CD4-positive, alpha-beta T cell treated with Interleukin-17A for 4 hours (primary cell): ENCODE measurements around the gene OTUB2.

Experiments used
- DNase-seq: peaks from one replicate; pipeline ENCODE4 v3.0.0-alpha.2; 2020; ENCODE audit warnings: mixed read lengths

The OTUB2 gene

DNA sequence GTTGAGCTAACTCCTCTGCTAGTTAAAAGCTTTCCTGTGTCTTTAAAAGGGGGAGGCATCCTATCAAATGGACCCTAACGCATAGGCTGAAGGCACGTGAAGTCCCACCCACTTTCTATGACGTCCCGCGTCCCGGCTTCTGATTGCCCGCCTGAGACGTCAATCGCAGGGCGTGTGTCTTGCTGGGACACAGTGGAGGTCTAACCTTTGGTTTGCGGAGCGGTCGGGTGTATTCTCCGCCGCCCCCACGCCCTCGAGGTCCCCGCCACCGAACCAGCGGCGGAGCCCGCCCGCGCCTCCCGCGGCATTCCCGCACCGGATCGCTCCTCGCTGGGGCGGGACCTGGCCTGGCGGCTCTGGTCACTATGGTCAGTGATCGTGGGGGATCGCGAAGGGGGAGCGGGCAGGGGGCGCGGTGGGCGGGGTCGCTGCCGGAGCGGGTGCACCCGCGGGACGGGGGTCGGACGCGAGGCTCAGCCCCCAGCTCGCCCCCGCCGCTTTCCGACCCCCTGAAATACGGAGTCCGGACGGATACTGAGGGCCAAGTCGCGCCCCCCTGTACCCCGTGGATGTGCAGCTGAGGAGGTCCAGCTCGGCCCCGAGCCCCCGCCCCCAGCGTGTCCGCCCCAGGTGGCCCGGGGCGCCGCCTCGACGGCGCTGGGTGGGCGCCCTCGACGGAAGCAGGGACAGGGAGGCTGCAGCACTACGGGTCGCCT is at the start of gene OTUB2:
Gene OTUB2, plus strand, starts transcription at position 168 of the 716 bp plus-strand sequence. Its CDS starts 198 bp downstream, at position 366.
- DNase-seq: peak; percentile 96

DNA sequence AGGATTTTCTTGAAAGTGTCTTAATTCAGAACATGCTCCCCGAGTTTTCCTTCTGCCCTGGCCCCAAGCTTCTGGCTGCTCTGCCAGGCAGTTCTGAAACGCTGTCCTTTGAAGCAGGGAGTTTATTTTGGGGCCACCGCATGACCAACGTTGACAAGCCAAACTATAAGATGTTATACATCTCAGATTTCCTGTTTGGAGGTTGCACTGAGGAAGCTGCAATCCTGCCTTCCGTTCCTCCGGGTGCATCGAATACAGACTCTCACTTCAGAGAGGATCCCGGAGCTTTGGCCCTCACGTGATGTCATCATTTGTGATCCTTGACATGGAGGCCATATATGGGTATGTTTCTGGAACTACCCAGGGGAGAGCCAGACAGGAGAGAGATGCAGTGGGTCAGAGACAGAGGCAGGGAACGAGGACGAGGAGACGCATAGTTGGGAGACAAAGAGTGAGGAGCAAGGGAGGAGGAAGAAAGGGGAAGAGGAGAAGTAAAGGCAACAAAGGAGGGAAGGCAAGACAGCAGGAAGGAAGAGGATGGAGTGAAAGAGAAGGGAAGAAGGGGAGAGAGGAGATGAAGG is 49.6 kb upstream of the OTUB2 start, which contains the start of gene ASB2:
Gene ASB2, minus strand, starts transcription at position 94 of the 581 bp plus-strand sequence. CDS start 12,031 bp downstream, outside the sequence.
- DNase-seq: no peak

DNA sequence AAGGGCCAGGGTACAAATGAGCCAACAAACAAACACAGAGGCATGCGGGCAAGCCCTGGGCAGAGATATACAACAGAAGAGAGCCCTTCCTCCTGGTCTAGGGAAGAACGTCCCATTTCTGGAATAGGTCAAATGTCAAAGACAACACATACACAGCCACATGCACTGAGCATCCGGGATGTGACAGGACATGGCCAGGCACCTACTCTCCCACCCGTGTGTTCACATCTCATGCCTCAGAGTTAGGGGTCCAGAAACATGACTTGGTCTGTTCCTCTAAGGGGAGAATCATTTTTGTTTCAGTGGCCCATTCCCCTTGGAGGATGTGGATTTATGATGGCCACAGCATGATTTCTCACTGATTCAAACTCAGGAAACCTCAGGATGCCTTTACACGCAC is 49.0 kb upstream of the OTUB2 start:
- no peak for DNase-seq

DNA sequence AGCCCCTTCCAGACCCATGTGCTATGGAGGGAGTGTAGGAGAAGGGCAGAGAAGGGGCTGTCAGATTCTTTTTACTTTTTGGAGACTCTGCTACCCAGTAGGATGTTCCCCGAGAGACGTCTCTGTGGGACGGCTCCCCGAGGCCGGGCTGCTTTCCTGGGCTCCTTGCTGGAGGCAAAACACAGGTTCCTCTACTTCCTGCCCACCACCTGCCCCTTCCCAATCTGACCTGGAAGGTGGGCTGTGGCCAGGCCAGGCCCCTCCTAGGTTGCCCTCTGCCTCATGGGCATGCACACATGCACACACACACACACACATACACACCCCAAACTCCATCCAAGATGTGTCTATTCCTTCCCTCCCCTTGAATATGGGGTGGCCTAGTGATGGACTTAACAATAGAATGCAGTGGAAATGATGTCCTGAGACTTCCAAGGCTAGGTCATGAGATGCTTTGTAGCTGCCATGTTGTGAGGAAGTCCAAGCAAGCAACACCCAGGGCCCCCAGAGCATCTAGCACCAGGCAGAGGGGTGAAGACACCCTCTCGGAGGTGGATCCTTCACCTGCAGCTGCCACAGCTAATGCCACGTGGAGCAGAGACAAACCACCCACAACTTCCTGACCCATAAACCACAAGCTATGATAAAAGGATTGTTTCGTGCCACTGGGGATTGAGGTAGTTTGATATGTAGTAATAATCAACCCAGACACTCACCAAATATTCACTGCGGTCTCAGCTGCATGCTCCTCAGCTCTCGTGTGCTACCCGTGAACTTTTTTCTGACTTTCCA is 48.2 kb upstream of the OTUB2 start:
- DNase-seq: peak; percentile 81

DNA sequence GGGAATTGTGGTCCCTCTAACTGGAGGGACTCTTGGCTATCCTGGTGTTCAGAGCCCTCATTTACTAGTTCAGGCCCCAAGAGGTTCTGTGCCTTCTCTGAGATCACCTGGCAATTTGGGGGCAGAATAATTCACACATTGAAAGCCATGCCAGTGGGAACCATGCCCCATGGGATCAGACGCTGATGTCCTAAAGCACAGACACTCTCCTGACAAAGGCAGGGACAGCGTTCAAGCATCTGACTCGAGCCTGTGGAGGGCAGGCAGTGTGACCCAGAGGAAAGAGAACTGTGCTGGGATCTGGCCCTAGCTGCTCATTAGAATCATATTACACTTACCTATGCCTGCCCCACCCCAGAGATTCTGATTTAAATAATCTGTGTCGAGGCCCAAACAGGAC is 47.4 kb upstream of the OTUB2 start:
- no peak for DNase-seq

DNA sequence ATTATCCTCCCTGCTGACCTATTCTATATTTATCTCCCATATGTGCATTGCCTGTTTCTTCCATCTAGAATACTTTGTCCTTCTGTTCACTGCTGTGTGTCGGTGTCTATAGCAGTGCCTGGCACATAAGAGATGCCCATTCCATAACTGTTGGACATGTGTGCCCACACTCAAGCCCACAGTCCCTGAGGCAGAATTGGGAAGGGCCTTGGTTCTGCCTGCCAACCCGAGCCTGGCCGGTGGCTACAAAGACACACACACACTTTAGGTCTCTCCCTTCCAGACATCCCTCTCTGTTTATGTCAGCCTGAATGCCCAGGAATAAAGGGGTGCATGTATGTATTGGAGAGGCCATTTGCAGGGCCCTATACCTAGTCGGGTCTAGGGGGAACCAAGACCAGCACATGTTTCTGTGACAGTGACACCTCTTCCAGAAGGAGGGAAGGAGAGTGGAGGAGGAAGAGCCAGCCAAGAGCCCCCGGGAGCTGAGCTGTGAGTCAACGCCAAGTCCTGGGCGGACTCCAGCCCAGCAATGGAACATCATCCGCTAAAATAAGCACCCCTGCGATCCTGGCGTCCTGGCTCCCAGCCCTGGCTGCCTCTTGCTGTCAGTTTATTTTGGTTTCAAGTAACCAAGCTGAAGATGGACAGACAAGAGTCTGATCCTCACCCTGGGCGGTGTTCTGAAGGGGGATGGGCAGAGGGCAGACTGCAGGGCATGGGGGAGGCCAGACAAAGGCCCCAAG is 45.5 kb upstream of the OTUB2 start:
- DNase-seq: no peak

DNA sequence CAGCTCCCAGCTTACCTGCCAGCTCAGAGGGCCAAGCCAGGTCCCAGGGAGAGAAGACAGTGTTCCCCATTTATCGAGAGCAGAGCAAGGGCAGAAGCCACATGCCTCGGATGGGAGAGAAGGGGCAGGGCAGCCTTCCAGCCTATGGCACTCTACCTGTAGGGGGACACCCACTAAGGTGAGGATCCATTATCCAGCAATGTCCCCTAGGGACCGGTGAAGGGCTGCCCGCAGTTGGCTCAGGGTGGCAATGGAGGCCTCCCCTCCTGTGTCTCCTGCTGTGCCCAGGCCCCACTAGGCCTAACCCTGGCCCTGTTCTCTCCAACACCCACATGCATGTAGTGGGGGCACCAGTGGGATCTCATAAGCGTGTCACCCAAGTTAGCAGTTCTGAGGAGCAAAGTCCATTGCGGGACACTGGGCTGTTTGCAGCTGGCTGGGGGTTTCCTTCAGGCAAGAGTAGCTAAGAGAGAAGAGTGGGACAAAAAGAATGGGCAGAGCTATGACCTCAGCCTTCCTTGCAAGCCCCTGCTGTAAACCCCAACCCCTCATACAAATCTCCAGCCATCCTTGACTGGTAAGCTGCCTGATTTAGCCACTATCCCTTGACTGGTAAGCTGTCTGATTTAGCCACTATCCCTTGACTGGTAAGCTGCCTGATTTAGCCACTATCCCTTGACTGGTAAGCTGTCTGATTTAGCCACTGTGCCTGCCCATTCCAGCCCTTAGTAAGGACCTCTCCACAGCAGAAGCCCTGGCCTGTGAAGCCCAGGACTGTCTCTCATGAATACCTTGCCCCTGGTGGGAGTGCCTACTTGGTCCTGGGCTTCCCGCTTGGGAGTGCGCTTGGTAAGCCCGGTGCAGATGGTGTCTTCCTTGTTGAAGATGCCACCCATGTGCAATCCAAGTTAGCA is 44.6 kb upstream of the OTUB2 start:
- no peak for DNase-seq

DNA sequence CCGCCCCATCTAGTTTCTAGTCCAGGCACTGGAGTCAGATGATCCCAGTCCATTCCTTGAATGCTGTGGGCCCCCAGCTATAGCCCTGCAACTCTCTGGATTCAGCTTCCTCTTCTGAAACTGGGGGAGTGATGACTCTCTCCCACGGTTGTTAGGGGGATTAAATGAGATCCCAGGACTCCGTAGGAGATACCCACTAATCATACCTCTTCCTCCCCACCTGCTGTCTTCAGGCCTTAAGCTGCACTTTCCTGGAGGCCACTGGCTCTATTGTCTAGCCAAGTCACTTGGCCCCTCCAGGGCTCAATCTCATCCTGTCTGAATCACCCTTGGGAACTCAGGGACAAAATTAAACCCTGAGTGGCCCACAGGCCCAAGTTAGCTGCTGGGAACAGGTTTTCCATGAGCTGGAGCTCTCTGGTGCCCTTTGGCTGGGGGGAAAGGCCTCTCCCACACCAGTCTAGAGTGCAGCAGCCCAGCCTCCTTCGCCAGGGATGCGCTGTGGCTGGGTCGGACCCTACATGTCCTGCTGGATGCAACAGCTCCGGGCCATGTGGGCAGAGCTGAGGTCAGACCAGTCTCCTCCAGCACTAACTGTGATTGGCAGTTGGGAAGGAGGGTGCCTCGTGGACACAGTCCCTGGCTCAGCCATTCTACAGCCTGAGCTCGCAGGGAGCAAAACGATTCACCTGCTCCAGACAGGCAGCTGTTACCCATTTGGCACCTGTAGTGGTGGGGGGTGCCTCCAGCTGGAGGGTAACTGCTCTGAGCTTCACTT is 43.7 kb upstream of the OTUB2 start:
- DNase-seq: no peak

DNA sequence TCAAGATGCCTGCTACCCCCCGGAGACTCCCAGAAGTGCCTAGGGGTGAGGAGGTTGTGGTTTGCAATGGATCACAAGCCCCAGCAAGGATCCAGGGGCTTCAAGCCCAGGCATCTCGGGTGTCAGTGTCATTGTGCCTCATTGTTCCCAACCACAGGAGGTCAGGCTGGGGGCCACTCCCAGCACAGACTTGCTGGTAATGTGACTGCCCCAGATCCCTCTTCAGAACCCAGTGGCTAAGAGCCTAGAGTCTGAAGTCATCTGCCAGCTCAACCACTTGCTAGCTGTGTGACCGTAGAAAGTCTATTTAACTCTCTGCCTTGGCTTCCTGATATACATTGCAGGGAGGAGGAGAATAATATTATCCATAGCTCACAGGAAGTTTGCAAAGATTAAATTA is 42.1 kb upstream of the OTUB2 start:
- DNase-seq: no peak

DNA sequence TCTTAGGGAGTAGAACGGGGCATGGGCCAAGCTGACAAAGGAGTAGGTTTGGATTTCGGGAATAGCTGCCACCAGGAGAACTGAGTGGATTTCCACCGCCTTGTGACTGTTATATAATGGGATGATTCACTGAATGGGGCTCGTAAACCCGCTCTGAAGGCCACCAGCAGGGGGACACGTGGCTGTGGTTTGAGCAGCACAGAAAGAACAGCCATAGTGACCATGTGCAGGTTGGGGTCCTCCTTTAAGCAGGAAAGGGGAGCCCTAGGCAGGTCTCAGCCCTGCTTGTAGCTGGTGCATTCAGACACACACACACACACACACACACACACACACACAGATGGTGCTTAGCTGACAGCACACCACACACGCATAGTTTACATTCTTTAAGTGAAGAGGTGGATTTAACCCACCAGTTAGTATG is 41.1 kb upstream of the OTUB2 start:
- DNase-seq: peak; percentile 23

DNA sequence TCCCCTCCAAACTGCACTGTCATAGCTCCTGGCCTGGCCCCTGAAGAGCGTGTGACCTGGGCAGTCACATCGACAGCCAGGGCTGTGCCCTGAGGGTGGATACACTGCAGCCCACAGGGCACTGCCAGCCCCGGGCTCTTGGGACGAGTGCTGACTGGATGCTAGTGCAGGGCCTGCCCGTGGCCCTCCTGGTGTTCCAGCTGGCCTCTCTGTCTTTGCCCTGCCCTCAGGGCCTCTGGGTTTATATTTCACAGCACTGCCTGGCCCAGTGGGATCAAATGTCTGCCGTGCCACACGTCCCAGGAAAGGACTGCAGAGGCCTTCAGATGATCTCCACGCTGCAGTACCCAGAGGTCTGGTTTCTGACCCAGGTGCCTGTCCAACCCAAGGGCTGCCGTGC is 39.2 kb upstream of the OTUB2 start:
- DNase-seq: no peak

DNA sequence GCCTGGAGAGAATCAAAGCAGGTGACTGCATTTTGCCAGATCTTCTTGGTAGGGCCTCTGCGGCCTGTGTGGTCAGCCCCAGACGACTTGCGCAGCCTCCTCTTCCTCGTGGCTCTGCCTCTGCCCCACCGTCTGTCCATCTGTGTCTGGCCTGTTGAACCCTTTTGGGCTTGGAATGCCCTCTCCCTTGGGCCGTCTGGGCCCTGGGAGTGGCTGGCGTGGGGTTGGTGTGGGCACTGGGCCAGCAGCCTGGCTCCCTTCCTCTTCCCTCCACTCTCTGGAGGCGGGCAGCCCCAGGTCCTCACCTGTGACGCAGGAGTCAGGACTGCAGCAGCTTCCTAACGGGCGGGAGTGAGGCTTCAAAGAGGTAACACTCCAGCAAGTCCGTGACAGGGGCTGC is 38.8 kb upstream of the OTUB2 start:
- no peak for DNase-seq

DNA sequence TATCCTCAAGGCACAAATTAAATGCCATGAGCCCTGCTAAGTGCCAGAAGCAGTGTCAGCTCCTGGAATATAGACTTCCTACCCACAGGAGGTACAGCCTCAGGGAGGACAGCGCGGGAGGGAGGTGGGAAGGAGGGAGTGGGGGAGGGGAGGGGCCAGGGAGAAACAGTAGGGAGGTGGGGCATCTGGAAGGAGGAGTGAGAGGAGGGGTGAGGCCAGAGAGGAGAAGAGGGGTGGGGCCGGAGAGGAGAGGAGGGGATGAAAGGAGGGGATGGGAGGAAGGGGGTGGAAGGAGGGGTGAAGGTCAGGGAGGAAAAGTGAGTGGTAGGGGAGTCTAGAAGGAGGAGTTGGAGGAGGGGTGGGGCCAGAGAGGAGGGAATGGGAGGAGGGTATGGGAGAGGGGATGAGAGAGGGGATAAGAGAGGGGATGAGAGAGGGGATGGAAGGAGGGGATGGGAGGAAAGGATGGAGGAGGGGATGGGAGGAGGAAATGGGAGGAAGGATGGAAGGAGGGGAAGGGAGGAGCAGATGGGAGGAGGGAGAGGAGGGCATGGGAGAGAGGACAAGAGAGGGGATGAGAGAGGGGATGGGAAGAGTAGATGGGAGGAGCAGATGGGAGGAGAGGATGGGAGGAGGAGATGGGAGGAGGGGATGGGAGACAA is 38.2 kb upstream of the OTUB2 start:
- DNase-seq: no peak

DNA sequence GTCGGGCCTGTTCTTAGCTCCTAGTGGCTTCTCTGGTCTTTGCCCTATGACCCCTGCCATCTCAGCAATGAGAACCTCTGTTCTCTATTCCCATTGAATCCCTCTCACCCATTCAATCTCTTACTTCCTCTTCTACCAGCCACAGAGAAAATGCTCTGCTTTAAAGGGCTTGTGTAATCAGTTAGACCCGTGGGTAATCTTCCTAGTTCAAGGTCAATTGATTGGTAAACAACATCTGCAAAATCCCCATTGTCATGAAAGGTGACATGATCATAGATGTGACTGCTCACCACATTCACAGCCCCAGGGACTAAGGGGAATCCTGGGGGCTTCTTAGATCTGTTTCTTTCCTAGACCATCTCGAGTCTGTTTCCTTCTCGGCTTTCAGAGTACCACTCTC is 36.2 kb upstream of the OTUB2 start:
- no peak for DNase-seq

DNA sequence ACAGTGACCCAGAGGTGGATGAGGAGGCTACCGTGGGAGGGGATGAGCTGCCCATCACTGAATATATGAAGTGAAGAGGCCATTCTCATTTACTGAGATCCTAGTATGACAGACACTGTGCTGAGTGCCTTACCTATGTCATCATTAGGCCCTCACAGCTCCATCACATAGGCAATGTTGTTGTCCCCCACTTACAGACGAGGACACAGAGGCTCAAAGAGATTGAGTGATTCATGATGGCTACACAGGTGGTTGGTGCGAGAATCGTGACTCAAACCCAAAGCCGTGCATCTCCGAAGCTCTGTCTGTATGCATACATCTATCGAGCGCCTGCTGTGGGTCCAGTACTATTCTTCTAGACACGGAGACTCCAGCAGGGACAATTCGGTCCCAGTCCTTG is 34.9 kb upstream of the OTUB2 start:
- DNase-seq: no peak

DNA sequence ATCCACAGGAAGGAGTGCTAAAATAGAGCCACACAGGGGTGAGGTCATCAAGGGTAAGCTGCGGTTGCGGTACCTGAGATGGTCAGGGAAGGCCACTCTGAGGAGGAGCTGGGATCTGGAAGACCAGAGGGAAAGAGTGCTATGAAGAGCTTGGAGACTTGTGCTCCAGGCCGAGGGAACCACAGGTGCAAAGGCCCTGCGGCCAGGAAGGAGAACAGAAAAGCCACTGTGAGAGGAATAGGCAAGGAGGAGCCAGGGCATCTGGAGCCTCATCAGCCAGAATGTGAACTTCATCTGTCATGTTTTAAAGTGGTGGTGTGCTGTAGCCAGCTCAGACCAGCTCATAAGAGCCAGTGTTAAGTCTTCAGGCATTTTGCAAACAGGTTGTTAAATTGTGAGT is 34.5 kb upstream of the OTUB2 start:
- DNase-seq: no peak

DNA sequence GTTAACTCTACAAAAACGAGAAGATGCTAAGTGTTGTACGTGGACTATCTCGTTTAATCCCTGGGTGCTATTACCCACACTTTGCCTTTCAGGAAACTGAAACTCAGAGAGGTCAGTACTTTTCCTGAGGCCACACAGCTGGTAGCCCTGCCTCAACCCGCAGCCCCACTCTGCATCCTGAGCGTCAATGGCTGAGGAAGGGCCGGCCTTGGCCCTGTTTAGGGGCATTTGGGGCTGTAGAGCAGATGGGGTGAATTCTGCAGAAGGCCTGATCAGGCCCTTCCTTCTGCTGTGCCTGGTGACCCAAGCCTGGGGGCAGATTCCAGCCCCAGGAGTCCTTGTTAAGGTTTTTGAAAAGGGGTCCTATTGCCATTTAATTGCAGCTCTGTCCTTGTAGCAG is 32.8 kb upstream of the OTUB2 start:
- DNase-seq: no peak

DNA sequence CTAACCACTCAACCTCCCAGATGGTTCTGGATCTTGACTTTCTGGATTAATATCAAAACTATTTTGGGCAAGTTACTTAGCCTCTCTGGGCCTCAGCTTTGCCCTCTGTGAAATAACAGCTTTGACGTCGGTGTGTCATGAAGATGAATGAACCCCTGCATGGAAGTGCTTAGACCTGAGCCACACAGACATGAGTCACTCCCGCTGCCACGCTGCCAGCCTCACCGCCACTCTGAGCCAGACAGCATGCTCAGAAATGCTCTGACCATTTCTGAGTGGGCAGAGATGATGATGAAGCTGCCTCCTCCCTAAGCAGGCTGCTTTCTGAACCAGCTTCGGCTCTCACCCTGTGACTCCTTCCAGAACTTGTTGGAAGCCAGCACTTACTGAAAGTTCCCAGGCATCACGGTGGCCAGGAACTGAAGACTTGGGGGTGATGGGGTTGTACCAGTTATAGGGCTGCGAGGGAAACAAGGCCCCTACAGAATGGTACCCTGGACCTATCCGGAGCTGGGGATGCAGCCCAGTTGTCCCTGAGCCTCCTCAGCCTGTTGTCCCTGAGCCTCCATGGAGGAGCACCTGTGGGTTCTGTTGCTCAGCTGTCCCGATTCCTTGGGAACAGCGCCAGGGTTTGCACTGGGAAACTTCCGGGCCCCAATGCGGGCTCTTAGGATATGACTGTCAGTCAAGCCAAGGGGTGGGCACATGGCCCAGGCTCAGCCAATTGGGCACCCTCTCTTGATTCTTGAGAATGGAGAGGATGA is 31.0 kb upstream of the OTUB2 start:
- peak; percentile 56 for DNase-seq

DNA sequence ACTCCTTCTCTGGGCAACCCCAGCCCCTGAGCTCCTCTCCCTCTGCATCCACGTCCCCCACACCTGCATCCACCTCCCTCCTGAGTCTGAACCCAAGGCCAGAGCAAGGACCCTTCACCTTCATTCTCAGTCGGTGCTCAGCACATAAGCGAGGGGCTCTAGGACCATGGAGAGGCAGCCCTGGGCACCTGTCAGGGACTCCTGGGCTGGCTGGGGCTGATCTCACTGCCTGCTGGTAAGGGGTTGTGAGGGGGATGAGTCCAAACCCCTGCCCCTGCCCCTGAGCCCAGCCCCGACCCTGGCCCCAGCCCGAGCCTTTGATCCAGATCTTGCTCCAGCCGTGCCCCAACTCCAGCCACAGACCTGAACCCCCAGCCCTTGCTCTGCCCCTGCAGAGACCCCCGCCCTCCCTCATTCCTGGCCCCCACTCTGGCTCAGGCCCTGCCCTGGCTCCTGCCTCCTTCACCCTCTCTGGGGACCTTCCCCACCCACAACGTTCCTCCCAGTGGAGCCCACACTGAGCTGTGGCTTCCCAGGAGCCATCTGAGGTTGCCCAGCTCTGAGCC is 29.9 kb upstream of the OTUB2 start:
- DNase-seq: no peak

DNA sequence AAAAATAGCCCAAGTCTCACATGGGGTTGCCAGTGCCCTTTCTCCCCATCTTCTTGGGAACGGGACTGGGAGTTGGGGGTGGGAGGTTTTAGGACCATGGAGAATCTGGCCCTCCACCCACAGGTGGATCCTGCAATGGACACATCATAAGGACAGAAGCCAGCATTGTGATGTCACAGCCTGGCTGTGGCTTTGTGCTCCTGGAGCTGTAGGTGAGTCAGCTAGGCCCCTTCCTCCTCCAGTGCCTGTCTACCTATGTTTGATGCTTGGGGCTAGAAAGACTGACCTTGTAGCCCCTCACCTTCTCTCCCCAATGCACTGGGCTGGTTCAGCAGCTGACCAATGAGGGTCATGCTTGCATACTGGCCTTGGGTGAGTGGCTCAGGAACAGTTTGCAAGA is 29.1 kb upstream of the OTUB2 start, which contains the start of gene CCDC197:
Gene CCDC197, plus strand, starts transcription at position 220 of the 400 bp plus-strand sequence. CDS start 831 bp downstream, outside the sequence.
- peak; percentile 32 for DNase-seq
